DND-41 (cell line): Measurements from ENCODE around the gene IWS1.
"Not testable (repeated sequence)": the region's sequence is repeated elsewhere in the genome, so short reads cannot be mapped to it uniquely, and the experiment has no call there.

Experiments used
- ATAC-seq: fragments of 200-7000 bp; cut with Tn5 transposase; 3 replicates; pipeline ENCODE4 v1.9.1; 2021; ENCODE audit warnings: low read depth; ENCODE audit not compliant: insufficient read depth
- DNase-seq: peaks from one replicate; pipeline ENCODE4 v3.0.0-alpha.2; 2020
- H2AFZ ChIP-seq: 2 replicates; pipeline ENCODE4 v1.6.0; 2012; ENCODE audit warnings: low read depth, low read length
- H3K27ac ChIP-seq: 2 replicates; pipeline ENCODE4 v1.5.1; 2012; ENCODE audit warnings: low read length, inconsistent platforms
- H3K27me3 ChIP-seq: fragments of 200-600 bp; sonication (generic); 2 replicates; pipeline ENCODE4 v1.6.0; 2012; ENCODE audit warnings: low read length, mild to moderate bottlenecking, inconsistent platforms; ENCODE audit not compliant: insufficient read depth, poor library complexity
- H3K36me3 ChIP-seq: 2 replicates; pipeline ENCODE4 v1.5.1; 2012; ENCODE audit warnings: low read length, inconsistent platforms; ENCODE audit not compliant: insufficient read depth
- H3K4me1 ChIP-seq: 2 replicates; pipeline ENCODE4 v1.5.1; 2012; ENCODE audit warnings: mild to moderate bottlenecking, low read length; ENCODE audit not compliant: insufficient read depth
- H3K4me2 ChIP-seq: 2 replicates; pipeline ENCODE4 v1.6.0; 2012; ENCODE audit warnings: mild to moderate bottlenecking, moderate library complexity, low read length, inconsistent platforms; ENCODE audit not compliant: insufficient read depth
- H3K4me3 ChIP-seq, 2 experiments: fragments of 200-600 bp in 1 of 2; shearing (Covaris generic) in 1 of 2; 2 replicates each; pipeline ENCODE4 v1.5.1; 2012 to 2016; ENCODE audit warnings: inconsistent platforms in 2 of 2, low read length in 2 of 2, mild to moderate bottlenecking in 2 of 2, low read depth in 1 of 2, moderate library complexity in 1 of 2
- H3K79me2 ChIP-seq: 2 replicates; pipeline ENCODE4 v1.6.0; 2012; ENCODE audit warnings: low read length, inconsistent platforms; ENCODE audit not compliant: insufficient read depth
- H3K9ac ChIP-seq: 2 replicates; pipeline ENCODE4 v1.6.0; 2012; ENCODE audit warnings: low read depth, mild to moderate bottlenecking, inconsistent platforms, low read length, moderate library complexity
- H3K9me3 ChIP-seq: 2 replicates; pipeline ENCODE4 v1.5.1; 2012; ENCODE audit warnings: low read length, moderate library complexity, mild to moderate bottlenecking, inconsistent platforms; ENCODE audit not compliant: insufficient read depth, severe bottlenecking
- H4K20me1 ChIP-seq: 2 replicates; pipeline ENCODE4 v1.6.0; 2012; ENCODE audit warnings: low read length; ENCODE audit not compliant: insufficient read depth
- CTCF ChIP-seq: IDR thresholded peaks from 2 replicates; pipeline ENCODE4 v1.5.1; 2012; ENCODE audit warnings: borderline replicate concordance, low read length, moderate library complexity, mild to moderate bottlenecking; ENCODE audit not compliant: poor library complexity, severe bottlenecking; ENCODE audit errors: extremely low read depth
- EZH2 ChIP-seq: IDR thresholded peaks from 3 replicates; pipeline ENCODE4 v1.6.1; 2012; ENCODE audit warnings: borderline replicate concordance, low read depth, mild to moderate bottlenecking, moderate library complexity, low read length, inconsistent platforms; ENCODE audit not compliant: severe bottlenecking

IWS1 gene

DNA sequence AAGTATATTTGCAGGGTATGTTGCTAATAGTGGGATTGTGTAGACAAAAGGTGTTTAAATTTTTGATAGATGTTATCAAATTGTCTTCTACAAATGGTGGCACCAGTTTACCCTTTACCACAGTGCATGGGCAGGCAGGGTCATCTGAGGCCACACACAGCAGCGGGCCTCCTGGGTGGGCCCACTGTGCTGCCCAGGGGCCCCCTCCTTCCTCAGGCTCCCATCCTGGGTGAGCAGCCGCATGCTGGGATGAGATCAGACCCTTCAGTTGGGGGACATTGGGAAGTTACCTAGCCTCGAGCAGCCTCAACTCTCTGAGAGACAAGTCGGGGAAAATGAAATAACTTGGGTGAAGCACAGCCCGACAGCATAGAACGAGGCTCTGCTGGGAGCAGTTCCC is 18.9 kb upstream of the IWS1 start:
- no peak overlapping the region for H3K4me2 ChIP-seq
- no peaks in the 10 kb centered on the region for H4K20me1 ChIP-seq
- H3K79me2 ChIP-seq = no peaks in the 10 kb centered on the region
- TF ChIP-seq CTCF (no peak), EZH2 (no peak)
- no peaks in the 10 kb centered on the region for H3K27me3 ChIP-seq
- DNase-seq (no peak), ATAC-seq (no peak)
- H3K9me3 ChIP-seq = no peaks in the 10 kb centered on the region
- no peak overlapping the region for H3K9ac ChIP-seq
- no peaks in the 10 kb centered on the region for H3K36me3 ChIP-seq
- H3K4me1 ChIP-seq = no peaks in the 10 kb centered on the region
- no peak overlapping the region for H3K27ac ChIP-seq
- no peak overlapping the region for H3K4me3 ChIP-seq
- no peak overlapping the region for H2AFZ ChIP-seq

- not testable (repeated sequence) for H3K4me2 ChIP-seq, DNase-seq, H3K36me3 ChIP-seq, H3K79me2 ChIP-seq, H3K9ac ChIP-seq, H3K27me3 ChIP-seq, H3K4me1 ChIP-seq, H4K20me1 ChIP-seq, H3K27ac ChIP-seq, H2AFZ ChIP-seq, ATAC-seq, H3K4me3 ChIP-seq, H3K9me3 ChIP-seq
These were observed 16.8 kb upstream of the IWS1 start for GRCh38 chr2:127543013-127543501.

DNA sequence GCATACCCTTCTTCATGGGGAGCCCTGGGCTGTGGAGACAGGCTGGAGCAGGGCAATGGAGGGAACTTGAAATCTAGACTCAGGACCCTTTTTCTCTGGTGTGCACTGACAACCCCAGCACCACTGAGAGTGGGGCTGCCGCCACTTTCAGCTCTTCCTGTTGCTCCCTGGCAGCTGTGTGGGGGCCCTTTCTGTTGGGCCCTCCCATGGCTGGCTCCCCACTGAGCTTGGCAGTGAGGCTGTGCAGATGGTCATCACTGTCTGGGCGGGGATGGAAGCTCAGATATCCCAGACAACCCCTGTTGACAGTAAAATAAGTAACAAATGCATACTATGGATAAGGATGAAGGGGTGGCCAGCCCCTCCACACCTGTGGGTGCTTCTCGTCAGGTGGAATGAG is 15.9 kb upstream of the IWS1 start:
- Histone ChIP-seq H3K4me2 (no peak overlapping the region), H3K4me1 (no peaks in the 10 kb centered on the region), H3K9me3 (no peaks in the 10 kb centered on the region), H3K27ac (no peak overlapping the region), H3K36me3 (no peaks in the 10 kb centered on the region), H2AFZ (no peak overlapping the region), H3K9ac (no peak overlapping the region), H3K4me3 (no peak overlapping the region), H3K79me2 (no peaks in the 10 kb centered on the region), H4K20me1 (no peaks in the 10 kb centered on the region), H3K27me3 (no peaks in the 10 kb centered on the region)
- DNase-seq = no peak
- no peak for TF ChIP-seq CTCF
- no peak for TF ChIP-seq EZH2
- ATAC-seq = peak; percentile 52; the same call in 2 of the 3 replicates

GRCh38 chr2:127541809-127542208 is 15.5 kb upstream of the IWS1 start:
- H3K9me3 ChIP-seq = no peaks in the 10 kb centered on the region
- H3K4me1 ChIP-seq = no peaks in the 10 kb centered on the region
- no peak overlapping the region for H2AFZ ChIP-seq
- H3K27me3 ChIP-seq = no peaks in the 10 kb centered on the region
- no peak overlapping the region for H3K4me2 ChIP-seq
- H3K4me3 ChIP-seq = no peak overlapping the region
- no peak overlapping the region for H3K9ac ChIP-seq
- H4K20me1 ChIP-seq = no peaks in the 10 kb centered on the region
- H3K79me2 ChIP-seq = no peaks in the 10 kb centered on the region
- no peak for TF ChIP-seq CTCF
- TF ChIP-seq EZH2 = no peak
- DNase-seq = no peak
- no peak for ATAC-seq
- H3K27ac ChIP-seq = no peak overlapping the region
- no peaks in the 10 kb centered on the region for H3K36me3 ChIP-seq
